SK-N-MC (cell line): ENCODE data around the gene LHB.

ENCODE experiments used
- EZH2 ChIP-seq: fragments of 200-600 bp; sonication (generic); IDR thresholded peaks from one replicate; pipeline ENCODE4 v1.6.1; 2017; ENCODE audit warnings: antibody characterized with exemption
- FOXP2 ChIP-seq: optimal IDR thresholded peaks from 2 replicates; pipeline ENCODE3; 2011; ENCODE audit warnings: mild to moderate bottlenecking, moderate library complexity; ENCODE audit not compliant: insufficient read depth; ENCODE audit errors: extremely low read length, control extremely low read depth
- POLR2AphosphoS5 ChIP-seq: IDR thresholded peaks from 2 replicates; pipeline ENCODE4 v1.6.1; 2012; ENCODE audit warnings: mild to moderate bottlenecking, low read depth, low read length, borderline replicate concordance

- no peak for TF ChIP-seq EZH2
- TF ChIP-seq POLR2AphosphoS5, result no peak
- TF ChIP-seq FOXP2, result no peak
Measured at GRCh38 chr19:49010453-49010852, 6.4 kb downstream of the LHB start.
